GM12873 (cell line): Measurements from ENCODE around the gene RESP18.

Experiments used
- CTCF ChIP-seq: IDR thresholded peaks from 2 replicates; pipeline ENCODE4 v1.5.1; 2012; ENCODE audit warnings: low read depth, mild to moderate bottlenecking, moderate library complexity, low read length, control low read depth; ENCODE audit not compliant: insufficient read depth; ENCODE audit errors: missing control alignments

RESP18 gene

GRCh38 chr2:219289537-219290361, 42.8 kb downstream of the RESP18 start:
- no peak for TF ChIP-seq CTCF

DNA sequence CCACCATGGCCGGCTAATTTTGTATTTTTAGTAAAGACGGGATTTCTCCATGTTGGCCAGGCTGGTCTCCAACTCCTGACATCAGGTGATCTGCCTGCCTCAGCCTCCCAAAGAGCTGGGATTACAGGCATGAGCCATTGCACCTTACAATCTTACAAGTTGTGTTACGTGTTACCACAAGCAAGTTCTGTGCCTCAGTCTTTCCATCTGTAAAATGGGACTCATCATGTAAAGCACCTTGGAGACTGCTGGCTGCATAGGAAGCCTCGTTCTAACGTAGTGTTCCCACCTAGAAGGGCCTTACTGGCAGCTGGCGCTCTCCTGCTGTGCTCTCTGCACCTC, 43.4 kb downstream of the RESP18 start:
- TF ChIP-seq CTCF = no peak

- TF ChIP-seq CTCF = no peak
These were observed 44.8 kb downstream of the RESP18 start for GRCh38 chr2:219287580-219288265.

GRCh38 chr2:219286436-219287115, 46.0 kb downstream of the RESP18 start:
- no peak for TF ChIP-seq CTCF

DNA sequence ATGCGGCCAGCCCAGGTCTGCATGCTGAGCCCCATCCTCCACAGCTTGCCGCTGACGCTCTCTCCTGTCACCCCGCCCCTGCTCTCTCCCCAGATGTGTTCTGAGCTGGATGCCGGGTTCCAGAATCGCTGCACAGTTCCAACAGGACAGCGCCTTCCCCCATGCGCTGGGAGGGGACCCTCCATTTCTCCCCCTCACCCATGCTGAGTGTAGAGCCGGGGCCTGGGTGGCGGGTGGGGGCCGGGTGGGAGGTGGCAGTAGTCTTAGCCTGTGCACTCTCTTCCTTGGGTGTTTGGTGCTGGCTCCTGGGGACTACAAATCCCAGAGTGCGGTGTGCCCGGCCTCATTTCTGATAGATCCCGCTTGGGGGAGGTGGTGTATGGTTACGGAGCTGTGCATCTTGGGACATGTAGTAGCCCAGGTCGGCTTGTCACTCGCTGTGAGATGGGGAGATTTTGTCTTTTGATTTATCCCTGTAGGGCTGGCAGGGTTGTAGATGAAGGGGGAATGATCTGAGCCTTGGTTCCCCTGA, 46.6 kb downstream of the RESP18 start:
- no peak for TF ChIP-seq CTCF

DNA sequence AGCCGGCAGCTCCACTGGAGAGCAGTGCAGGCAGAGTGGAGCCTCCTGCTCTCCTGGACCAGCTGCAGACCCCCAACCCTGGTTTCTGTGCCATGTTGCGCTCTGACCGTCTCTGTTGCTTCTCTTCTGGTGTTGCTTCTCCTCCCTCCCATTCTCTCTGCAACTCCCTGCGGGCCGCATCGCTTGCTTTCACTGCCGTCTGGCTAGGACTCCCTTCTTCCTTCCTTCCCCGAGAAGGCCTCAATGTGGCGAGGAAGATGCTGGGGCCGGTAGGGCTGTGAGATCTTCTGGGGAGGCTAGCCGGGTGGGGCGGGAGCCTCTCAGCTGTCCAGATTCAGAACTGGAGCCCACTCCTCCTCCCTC, 47.2 kb downstream of the RESP18 start:
- no peak for TF ChIP-seq CTCF
